Measurements from ENCODE around the gene TGFB3.
"Not testable (repeated sequence)": the region's sequence is repeated elsewhere in the genome, so short reads cannot be mapped to it uniquely, and the experiment has no call there.

Gene TGFB3

DNA sequence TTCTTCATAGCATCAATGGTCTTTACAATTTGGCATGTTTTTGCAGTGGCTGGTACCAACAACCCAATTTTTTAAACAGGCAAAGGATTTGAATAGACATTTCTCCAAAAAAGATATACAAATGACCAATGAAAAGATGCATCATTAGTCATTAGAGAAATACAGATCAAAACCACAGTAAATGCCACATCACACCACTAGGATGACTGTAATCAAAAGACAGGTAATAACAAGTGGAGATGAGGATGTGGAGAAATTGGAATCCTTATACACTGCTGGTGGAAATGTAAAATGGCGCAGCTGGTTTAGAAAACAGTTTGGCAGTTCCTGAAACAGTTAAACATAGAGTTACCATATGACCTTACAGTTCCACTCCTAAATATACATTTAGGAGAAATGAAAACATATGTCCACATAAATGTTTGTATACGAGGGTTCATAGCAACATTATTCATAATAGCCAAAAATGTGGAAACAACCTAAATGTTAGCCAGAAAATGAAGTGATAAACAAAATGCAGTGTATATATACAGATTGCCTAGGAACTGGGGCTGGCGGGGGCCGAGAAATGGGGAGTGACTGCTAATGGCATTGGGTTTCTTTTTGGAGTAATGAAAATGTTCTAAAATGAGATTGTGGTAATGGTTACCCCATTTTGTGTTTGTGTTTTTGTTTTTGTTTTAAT, 55.2 kb downstream of the TGFB3 start:
- H4K20me1 ChIP-seq (ENCODE audit: low read depth, low read length): no peaks in the 10 kb centered on the region
- H3K4me3 ChIP-seq (ENCODE audit: insufficient read depth, low read length, poor library complexity, severe bottlenecking): no peak overlapping the region
- H3K4me2 ChIP-seq (ENCODE audit: low read depth, low read length, poor library complexity, severe bottlenecking): no peak overlapping the region
- H2AFZ ChIP-seq (ENCODE audit: low read depth, low read length, severe bottlenecking): no peak overlapping the region
- no peaks in the 10 kb centered on the region for H3K9me3 ChIP-seq (ENCODE audit: insufficient read depth, low read length)
- H3K9ac ChIP-seq (ENCODE audit: low read length): no peak overlapping the region
- H3F3A ChIP-seq (ENCODE audit: insufficient read depth): no peaks in the 10 kb centered on the region
- H3K9me2 ChIP-seq (replicated peaks; ENCODE audit: insufficient read depth, low read length): no peaks in the 10 kb centered on the region
- TF ChIP-seq EZH2phosphoT487 (conservative IDR thresholded peaks at IDR 0.05; ENCODE audit: low read length): no peak
- TF ChIP-seq, protein P1, sequence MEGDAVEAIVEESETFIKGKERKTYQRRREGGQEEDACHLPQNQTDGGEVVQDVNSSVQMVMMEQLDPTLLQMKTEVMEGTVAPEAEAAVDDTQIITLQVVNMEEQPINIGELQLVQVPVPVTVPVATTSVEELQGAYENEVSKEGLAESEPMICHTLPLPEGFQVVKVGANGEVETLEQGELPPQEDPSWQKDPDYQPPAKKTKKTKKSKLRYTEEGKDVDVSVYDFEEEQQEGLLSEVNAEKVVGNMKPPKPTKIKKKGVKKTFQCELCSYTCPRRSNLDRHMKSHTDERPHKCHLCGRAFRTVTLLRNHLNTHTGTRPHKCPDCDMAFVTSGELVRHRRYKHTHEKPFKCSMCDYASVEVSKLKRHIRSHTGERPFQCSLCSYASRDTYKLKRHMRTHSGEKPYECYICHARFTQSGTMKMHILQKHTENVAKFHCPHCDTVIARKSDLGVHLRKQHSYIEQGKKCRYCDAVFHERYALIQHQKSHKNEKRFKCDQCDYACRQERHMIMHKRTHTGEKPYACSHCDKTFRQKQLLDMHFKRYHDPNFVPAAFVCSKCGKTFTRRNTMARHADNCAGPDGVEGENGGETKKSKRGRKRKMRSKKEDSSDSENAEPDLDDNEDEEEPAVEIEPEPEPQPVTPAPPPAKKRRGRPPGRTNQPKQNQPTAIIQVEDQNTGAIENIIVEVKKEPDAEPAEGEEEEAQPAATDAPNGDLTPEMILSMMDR (IDR thresholded peaks at IDR 0.05; ENCODE audit: insufficient read depth, low read length, poor library complexity, severe bottlenecking): no peak
- no peaks in the 10 kb centered on the region for H3K27me3 ChIP-seq (ENCODE audit: low read length)
- H3K36me3 ChIP-seq (ENCODE audit: low read length): no peaks in the 10 kb centered on the region
- no peak overlapping the region for H3K27ac ChIP-seq (ENCODE audit: low read depth, low read length)
- no peaks in the 10 kb centered on the region for H3K79me2 ChIP-seq (ENCODE audit: insufficient read depth, low read length)

DNA sequence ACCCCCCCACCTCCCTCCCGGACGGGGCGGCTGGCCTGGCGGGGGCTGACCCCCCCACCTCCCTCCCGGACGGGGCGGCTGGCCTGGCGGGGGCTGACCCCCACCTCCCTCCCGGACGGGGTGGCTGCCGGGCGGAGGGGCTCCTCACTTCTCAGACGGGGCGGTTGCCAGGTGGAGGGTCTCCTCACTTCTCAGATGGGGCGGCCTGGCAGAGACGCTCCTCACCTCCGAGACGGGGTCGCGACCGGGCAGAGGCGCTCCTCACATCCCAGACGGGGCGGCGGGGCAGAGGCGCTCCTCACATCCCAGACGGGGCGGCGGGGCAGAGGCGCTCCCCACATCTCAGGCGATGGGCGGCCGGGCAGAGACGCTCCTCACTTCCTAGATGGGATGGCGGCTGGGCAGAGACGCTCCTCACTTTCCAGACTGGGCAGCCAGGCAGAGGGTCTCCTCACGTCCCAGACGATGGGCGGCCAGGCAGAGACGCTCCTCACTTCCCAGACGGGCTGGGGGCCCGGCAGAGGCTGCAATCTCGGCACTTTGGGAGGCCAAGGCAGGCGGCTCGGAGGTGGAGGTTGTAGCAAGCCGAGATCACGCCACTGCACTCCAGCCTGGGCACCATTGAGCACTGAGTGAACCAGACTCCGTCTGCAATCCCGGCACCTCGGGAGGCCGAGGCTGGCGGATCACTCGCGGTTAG, 56.5 kb downstream of the TGFB3 start:
- H3K36me3 ChIP-seq (ENCODE audit: low read length); H3K9me3 ChIP-seq (ENCODE audit: insufficient read depth, low read length); H3K9me2 ChIP-seq (replicated peaks; ENCODE audit: insufficient read depth, low read length); H4K20me1 ChIP-seq (ENCODE audit: low read depth, low read length); H3K4me2 ChIP-seq (ENCODE audit: low read depth, low read length, poor library complexity, severe bottlenecking); H2AFZ ChIP-seq (ENCODE audit: low read depth, low read length, severe bottlenecking); H3K27me3 ChIP-seq (ENCODE audit: low read length); H3F3A ChIP-seq (ENCODE audit: insufficient read depth); H3K27ac ChIP-seq (ENCODE audit: low read depth, low read length); H3K4me3 ChIP-seq (ENCODE audit: insufficient read depth, low read length, poor library complexity, severe bottlenecking); H3K79me2 ChIP-seq (ENCODE audit: insufficient read depth, low read length); H3K9ac ChIP-seq (ENCODE audit: low read length): not testable (repeated sequence)

DNA sequence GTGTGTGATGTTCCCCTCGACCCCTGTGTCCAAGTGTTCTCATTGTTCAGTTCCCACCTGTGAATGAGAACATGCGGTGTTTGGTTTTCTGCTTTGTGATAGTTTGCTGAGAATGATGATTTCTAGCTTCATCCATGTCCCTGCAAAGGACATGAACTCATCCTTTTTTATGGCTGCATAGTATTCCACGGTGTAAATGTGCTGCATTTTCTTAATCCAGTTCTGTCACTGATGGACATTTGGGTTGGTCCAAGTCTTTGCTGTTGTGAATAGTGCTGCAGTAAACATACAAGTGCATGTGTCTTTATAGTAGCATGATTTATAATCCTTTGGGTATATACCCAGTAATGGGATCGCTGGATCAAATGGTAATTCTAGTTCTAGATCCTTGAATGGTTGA, 61.4 kb downstream of the TGFB3 start:
- H3K9me3 ChIP-seq (ENCODE audit: insufficient read depth, low read length); H3K9me2 ChIP-seq (replicated peaks; ENCODE audit: insufficient read depth, low read length); H3K27me3 ChIP-seq (ENCODE audit: low read length); H3K79me2 ChIP-seq (ENCODE audit: insufficient read depth, low read length); H2AFZ ChIP-seq (ENCODE audit: low read depth, low read length, severe bottlenecking); H3K27ac ChIP-seq (ENCODE audit: low read depth, low read length); H4K20me1 ChIP-seq (ENCODE audit: low read depth, low read length); H3F3A ChIP-seq (ENCODE audit: insufficient read depth); H3K4me2 ChIP-seq (ENCODE audit: low read depth, low read length, poor library complexity, severe bottlenecking); H3K36me3 ChIP-seq (ENCODE audit: low read length); H3K9ac ChIP-seq (ENCODE audit: low read length); H3K4me3 ChIP-seq (ENCODE audit: insufficient read depth, low read length, poor library complexity, severe bottlenecking): not testable (repeated sequence)

DNA sequence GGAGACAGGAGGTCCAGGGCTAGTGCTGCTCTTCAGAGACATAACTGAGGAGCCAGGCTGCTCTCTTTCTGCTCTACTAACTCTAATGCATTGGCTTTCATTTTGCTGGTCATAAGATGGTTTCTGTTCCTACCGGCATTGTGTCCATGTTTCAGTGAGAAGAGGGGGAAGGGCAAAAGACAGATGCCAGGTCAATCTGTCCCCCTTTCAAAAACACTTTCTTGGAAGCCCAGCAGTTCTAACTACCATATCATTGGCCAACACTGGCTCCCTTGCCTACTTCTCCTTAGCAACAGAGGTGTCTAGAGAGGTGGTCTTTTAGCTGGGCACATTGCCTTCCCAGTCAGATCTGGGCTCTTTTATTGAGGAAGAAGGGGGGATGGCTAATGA, 63.9 kb downstream of the TGFB3 start:
- no peaks in the 10 kb centered on the region for H3F3A ChIP-seq (ENCODE audit: insufficient read depth)
- H3K4me2 ChIP-seq (ENCODE audit: low read depth, low read length, poor library complexity, severe bottlenecking): no peak overlapping the region
- no peak overlapping the region for H3K9ac ChIP-seq (ENCODE audit: low read length)
- no peaks in the 10 kb centered on the region for H3K79me2 ChIP-seq (ENCODE audit: insufficient read depth, low read length)
- H3K4me3 ChIP-seq (ENCODE audit: insufficient read depth, low read length, poor library complexity, severe bottlenecking): no peak overlapping the region
- H3K36me3 ChIP-seq (ENCODE audit: low read length): no peaks in the 10 kb centered on the region
- H3K27me3 ChIP-seq (ENCODE audit: low read length): no peaks in the 10 kb centered on the region
- H3K9me2 ChIP-seq (replicated peaks; ENCODE audit: insufficient read depth, low read length): no peaks in the 10 kb centered on the region
- H4K20me1 ChIP-seq (ENCODE audit: low read depth, low read length): no peaks in the 10 kb centered on the region
- H2AFZ ChIP-seq (ENCODE audit: low read depth, low read length, severe bottlenecking): no peak overlapping the region
- TF ChIP-seq EZH2phosphoT487 (conservative IDR thresholded peaks at IDR 0.05; ENCODE audit: low read length): no peak
- TF ChIP-seq, protein P1 (IDR thresholded peaks at IDR 0.05; ENCODE audit: insufficient read depth, low read length, poor library complexity, severe bottlenecking): no peak
- H3K27ac ChIP-seq (ENCODE audit: low read depth, low read length): no peak overlapping the region
- no peaks in the 10 kb centered on the region for H3K9me3 ChIP-seq (ENCODE audit: insufficient read depth, low read length)
